PC-3 (cell line): ENCODE data around the gene SAP30BP. TPM values are rescaled to one million over a fixed set of nuclear protein-coding genes. Genes with fewer than 3 reads are reported as not detected.

Experiments
- ATAC-seq: fragments of 200-7000 bp; cut with Tn5 transposase; 2 replicates; pipeline ENCODE4 v1.9.1; 2020; ENCODE audit warnings: mild to moderate bottlenecking, moderate library complexity
- BruUV-seq: library from RNA; stranded (reverse); fragments of 400-500 nt; replicated peaks from 2 replicates; lab custom pipeline; 2021; lab: Mats Ljungman, UMichigan
- CTCF ChIA-PET: fragments of 300-600 bp; sonication (Branson Sonifier 250); formaldehyde crosslinking; loops from one replicate; lab custom pipeline; 2022; ENCODE audit warnings: antibody characterized with exemption; lab: Charles Lee
- POLR2A ChIA-PET: fragments of 300-600 bp; sonication (Branson Sonifier 250); formaldehyde crosslinking; loops from one replicate; lab custom pipeline; 2022; ENCODE audit warnings: antibody characterized with exemption; ENCODE audit not compliant: unreplicated experiment; lab: Charles Lee
- DNase-seq: peaks from one replicate; pipeline ENCODE4 v3.0.0-alpha.2; 2015
- H2AFZ ChIP-seq: fragments of 300-600 bp; sonication (generic); 2 replicates; pipeline ENCODE4 v1.6.0; 2016; ENCODE audit warnings: antibody characterized with exemption, low read length
- H3F3A ChIP-seq: fragments of 300-600 bp; sonication (generic); one replicate; pipeline ENCODE4 v1.6.0; 2017; ENCODE audit warnings: antibody characterized with exemption, low read length, control low read depth, mild to moderate bottlenecking; ENCODE audit not compliant: unreplicated experiment
- H3K27ac ChIP-seq: fragments of 300-600 bp; sonication (generic); 2 replicates; pipeline ENCODE4 v1.5.1; 2016; ENCODE audit warnings: mild to moderate bottlenecking, low read length
- H3K27me3 ChIP-seq: fragments of 300-600 bp; sonication (generic); 2 replicates; pipeline ENCODE4 v1.6.1; 2016; ENCODE audit warnings: low read length, mixed read lengths
- H3K36me3 ChIP-seq: fragments of 300-600 bp; sonication (generic); 2 replicates; pipeline ENCODE4 v1.6.1; 2016; ENCODE audit warnings: low read depth, mixed run types, low read length, mixed read lengths
- H3K4me1 ChIP-seq: fragments of 300-600 bp; sonication (generic); 2 replicates; pipeline ENCODE4 v1.5.1; 2016; ENCODE audit warnings: low read length; ENCODE audit not compliant: insufficient read depth
- H3K4me2 ChIP-seq: fragments of 300-600 bp; sonication (generic); 2 replicates; pipeline ENCODE4 v1.6.0; 2016; ENCODE audit warnings: low read length
- H3K4me3 ChIP-seq: fragments of 300-600 bp; sonication (generic); 2 replicates; pipeline ENCODE4 v1.5.1; 2016; ENCODE audit warnings: mild to moderate bottlenecking, low read length, mixed read lengths
- H3K79me2 ChIP-seq: fragments of 300-600 bp; sonication (generic); 2 replicates; pipeline ENCODE4 v1.6.1; 2017; ENCODE audit warnings: low read length, mixed read lengths
- H3K9ac ChIP-seq: fragments of 300-600 bp; sonication (generic); 2 replicates; pipeline ENCODE4 v1.6.0; 2016; ENCODE audit warnings: mild to moderate bottlenecking, low read length
- H3K9me2 ChIP-seq: fragments of 300-600 bp; sonication (generic); replicated peaks from 2 replicates; pipeline ENCODE4 v1.6.1; 2016; ENCODE audit warnings: mixed run types, low read length, mixed read lengths
- H3K9me3 ChIP-seq: fragments of 300-600 bp; sonication (generic); 2 replicates; pipeline ENCODE4 v1.6.1; 2016; ENCODE audit warnings: low read length, mixed read lengths
- H4K20me1 ChIP-seq: fragments of 300-600 bp; sonication (generic); 2 replicates; pipeline ENCODE4 v1.6.1; 2016; ENCODE audit warnings: low read length, mixed read lengths
- CTCF ChIP-seq: fragments of 300-600 bp; sonication (generic); conservative IDR thresholded peaks from 2 replicates; pipeline ENCODE4 v1.5.1; 2017; ENCODE audit warnings: antibody characterized with exemption, low read depth, mild to moderate bottlenecking, low read length
- EZH2 ChIP-seq: fragments of 300-600 bp; sonication (generic); IDR thresholded peaks from one replicate; pipeline ENCODE4 v1.6.1; 2017; ENCODE audit warnings: antibody characterized with exemption, mild to moderate bottlenecking, low read length; ENCODE audit not compliant: unreplicated experiment
- EZH2phosphoT487 ChIP-seq: fragments of 300-600 bp; sonication (generic); IDR thresholded peaks from 2 replicates; pipeline ENCODE4 v1.6.1; 2018; ENCODE audit warnings: mild to moderate bottlenecking, antibody characterized with exemption, low read length, borderline replicate concordance
- intact Hi-C: fragments of 100-400 bp; cut with micrococcal nuclease; formaldehyde crosslinking; loops from 2 replicates; pipeline ENCODE4 v1.9.0; 2023
- total RNA-seq: library from RNA; depleted of rRNA; stranded (reverse); fragments of >200 nt; gene quantifications from 2 replicates; pipeline ENCODE4 v1.2.3, GENCODE V29; 2014

SAP30BP gene
- total RNA-seq, 1 experiment from 2014 or later: 97.8 TPM

GRCh38 chr17:75755205-75755901, 88.2 kb downstream of the SAP30BP start:
- H3K79me2 ChIP-seq: no peaks in the 10 kb centered on the region
- no peak for DNase-seq
- peaks cover 60% of the 10 kb centered on the region for H3K36me3 ChIP-seq
- no TSS peak for BruUV-seq
- H3K9me3 ChIP-seq: no peaks in the 10 kb centered on the region
- TF ChIP-seq EZH2: no peak
- TF ChIP-seq CTCF: no peak
- no peak for TF ChIP-seq EZH2phosphoT487
- no peaks in the 10 kb centered on the region for H4K20me1 ChIP-seq
- H3K27ac ChIP-seq: no peak overlapping the region
- H3K4me1 ChIP-seq: no peaks in the 10 kb centered on the region
- intact Hi-C loops: no loop called here
- H3K4me3 ChIP-seq: no peak overlapping the region
- H3K27me3 ChIP-seq: no peaks in the 10 kb centered on the region
- H3K4me2 ChIP-seq: no peak overlapping the region
- no peak overlapping the region for H2AFZ ChIP-seq
- ATAC-seq: peak; percentile 35
- ChIA-PET CTCF (no interaction called here), POLR2A (no interaction called here)
- no peaks in the 10 kb centered on the region for H3F3A ChIP-seq
- H3K9me2 ChIP-seq: no peaks in the 10 kb centered on the region
- no peak overlapping the region for H3K9ac ChIP-seq

- Histone ChIP-seq H3K79me2 (no peaks in the 10 kb centered on the region), H3K27me3 (no peaks in the 10 kb centered on the region), H3K9ac (no peak overlapping the region), H3K4me3 (no peak overlapping the region), H3K4me1 (no peaks in the 10 kb centered on the region), H3K36me3 (peaks cover 54% of the 10 kb centered on the region), H3K9me3 (no peaks in the 10 kb centered on the region), H3F3A (no peaks in the 10 kb centered on the region), H3K27ac (no peak overlapping the region), H3K9me2 (no peaks in the 10 kb centered on the region), H3K4me2 (no peak overlapping the region), H4K20me1 (no peaks in the 10 kb centered on the region), H2AFZ (no peak overlapping the region)
- DNase-seq (no peak), ATAC-seq (no peak)
- intact Hi-C loops: no loop called here
- no TSS peak for BruUV-seq
- ChIA-PET CTCF (no interaction called here), POLR2A (no interaction called here)
- TF ChIP-seq EZH2 (no peak), CTCF (no peak), EZH2phosphoT487 (no peak)
Observed at GRCh38 chr17:75755990-75756389, 88.9 kb downstream of the SAP30BP start.

GRCh38 chr17:75756451-75757085, 89.4 kb downstream of the SAP30BP start:
- Histone ChIP-seq H3K27ac (no peak overlapping the region), H4K20me1 (no peaks in the 10 kb centered on the region), H3K4me3 (no peak overlapping the region), H3K9ac (no peak overlapping the region), H3K4me2 (no peak overlapping the region), H3K27me3 (no peaks in the 10 kb centered on the region), H3K9me3 (no peaks in the 10 kb centered on the region), H3K79me2 (no peaks in the 10 kb centered on the region), H2AFZ (no peak overlapping the region), H3F3A (no peaks in the 10 kb centered on the region), H3K4me1 (no peaks in the 10 kb centered on the region), H3K9me2 (no peaks in the 10 kb centered on the region), H3K36me3 (peaks cover 51% of the 10 kb centered on the region; the same call in 1 of the 2 replicates)
- DNase-seq (no peak), ATAC-seq (no peak)
- ChIA-PET CTCF (no interaction called here), POLR2A (no interaction called here)
- no peak for TF ChIP-seq EZH2phosphoT487
- TF ChIP-seq EZH2: no peak
- TF ChIP-seq CTCF: no peak
- intact Hi-C loops: no loop called here
- BruUV-seq: no TSS peak
